ENCODE measurements around the gene PLCD1.

DNA sequence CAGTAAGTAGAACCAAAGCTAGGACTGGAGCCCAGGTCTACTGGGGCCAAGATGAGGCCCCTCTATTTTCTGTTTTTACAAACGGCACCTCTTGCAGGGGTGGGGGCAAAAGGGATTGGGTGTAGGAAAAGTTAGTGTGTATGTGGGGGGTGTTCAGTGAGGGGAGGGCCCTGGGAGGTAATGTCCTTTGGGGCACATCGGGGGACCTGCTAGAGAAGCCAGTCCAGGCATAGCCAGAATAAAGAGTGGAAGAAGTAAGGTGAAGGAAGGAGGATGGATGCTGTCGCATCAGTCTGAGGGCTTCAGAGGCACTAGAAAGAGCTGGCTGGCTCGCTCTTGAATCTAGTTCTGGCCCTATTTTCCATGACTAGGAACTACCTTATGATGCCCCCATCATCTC lies 2.6 kb downstream of the PLCD1 start:
- TF ChIP-seq POLR2A (IDR thresholded peaks at IDR 0.05; ENCODE audit: low read depth, low read length), result no peak
- no peak for TF ChIP-seq POLR2AphosphoS5 (IDR thresholded peaks at IDR 0.05; ENCODE audit: low read depth, low read length)
